GM15510 (cell line): Measurements from ENCODE around the gene ORAI3.

Source experiments
- POLR2A ChIP-seq: IDR thresholded peaks from 3 replicates; pipeline ENCODE4 v1.6.1; 2011; ENCODE audit warnings: borderline replicate concordance; ENCODE audit not compliant: insufficient read length; ENCODE audit errors: extremely low read depth

The ORAI3 gene

DNA sequence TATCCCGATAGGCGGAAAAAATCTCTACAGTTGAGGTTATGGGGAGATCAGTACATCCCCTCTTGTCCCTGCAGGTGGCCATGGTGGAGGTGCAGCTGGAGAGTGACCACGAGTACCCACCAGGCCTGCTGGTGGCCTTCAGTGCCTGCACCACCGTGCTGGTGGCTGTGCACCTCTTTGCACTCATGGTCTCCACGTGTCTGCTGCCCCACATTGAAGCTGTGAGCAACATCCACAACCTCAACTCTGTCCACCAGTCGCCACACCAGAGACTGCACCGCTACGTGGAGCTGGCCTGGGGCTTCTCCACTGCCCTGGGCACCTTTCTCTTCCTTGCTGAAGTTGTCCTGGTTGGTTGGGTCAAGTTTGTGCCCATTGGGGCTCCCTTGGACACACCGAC lies 4.2 kb downstream of the ORAI3 start:
- peak; percentile 6 for TF ChIP-seq POLR2A

DNA sequence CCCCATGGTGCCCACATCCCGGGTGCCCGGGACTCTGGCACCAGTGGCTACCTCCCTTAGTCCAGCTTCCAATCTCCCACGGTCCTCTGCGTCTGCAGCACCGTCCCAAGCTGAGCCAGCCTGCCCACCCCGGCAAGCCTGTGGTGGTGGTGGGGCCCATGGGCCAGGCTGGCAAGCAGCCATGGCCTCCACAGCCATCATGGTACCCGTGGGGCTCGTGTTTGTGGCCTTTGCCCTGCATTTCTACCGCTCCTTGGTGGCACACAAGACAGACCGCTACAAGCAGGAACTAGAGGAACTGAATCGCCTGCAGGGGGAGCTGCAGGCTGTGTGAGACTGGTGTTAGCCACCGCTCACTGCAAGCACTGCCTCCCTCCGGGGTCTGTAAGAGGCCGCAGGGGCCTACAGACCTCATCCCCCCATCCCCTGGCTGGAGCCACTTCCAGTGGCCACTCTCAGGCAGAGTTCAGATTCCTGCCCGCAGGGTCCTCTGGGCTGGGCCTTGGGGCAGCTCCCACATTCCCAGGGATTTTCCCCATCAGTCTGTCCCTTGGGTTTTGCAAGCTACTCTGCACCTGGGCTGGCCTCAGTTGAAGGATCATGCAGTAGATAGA lies 4.8 kb downstream of the ORAI3 start:
- no peak for TF ChIP-seq POLR2A

DNA sequence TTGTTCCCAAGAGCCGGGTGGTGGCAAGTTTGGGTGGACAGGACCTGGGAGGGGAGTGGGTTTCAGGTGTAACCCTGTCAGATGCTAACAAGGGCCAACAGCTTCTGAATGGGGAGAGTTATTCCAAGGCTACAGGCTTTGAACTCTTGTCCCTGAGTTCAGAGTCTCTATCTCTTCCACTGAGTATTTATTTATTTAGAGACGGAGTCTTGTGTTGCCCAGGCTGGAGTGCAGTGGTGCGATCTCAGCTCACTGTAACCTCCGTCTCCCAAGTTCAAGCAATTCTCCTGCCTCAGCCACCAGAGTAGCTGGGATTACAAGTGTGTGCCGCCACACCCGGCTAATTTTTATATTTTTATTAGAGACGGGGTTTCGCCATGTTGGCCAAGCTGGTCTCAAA lies 6.1 kb downstream of the ORAI3 start:
- TF ChIP-seq POLR2A: no peak

DNA sequence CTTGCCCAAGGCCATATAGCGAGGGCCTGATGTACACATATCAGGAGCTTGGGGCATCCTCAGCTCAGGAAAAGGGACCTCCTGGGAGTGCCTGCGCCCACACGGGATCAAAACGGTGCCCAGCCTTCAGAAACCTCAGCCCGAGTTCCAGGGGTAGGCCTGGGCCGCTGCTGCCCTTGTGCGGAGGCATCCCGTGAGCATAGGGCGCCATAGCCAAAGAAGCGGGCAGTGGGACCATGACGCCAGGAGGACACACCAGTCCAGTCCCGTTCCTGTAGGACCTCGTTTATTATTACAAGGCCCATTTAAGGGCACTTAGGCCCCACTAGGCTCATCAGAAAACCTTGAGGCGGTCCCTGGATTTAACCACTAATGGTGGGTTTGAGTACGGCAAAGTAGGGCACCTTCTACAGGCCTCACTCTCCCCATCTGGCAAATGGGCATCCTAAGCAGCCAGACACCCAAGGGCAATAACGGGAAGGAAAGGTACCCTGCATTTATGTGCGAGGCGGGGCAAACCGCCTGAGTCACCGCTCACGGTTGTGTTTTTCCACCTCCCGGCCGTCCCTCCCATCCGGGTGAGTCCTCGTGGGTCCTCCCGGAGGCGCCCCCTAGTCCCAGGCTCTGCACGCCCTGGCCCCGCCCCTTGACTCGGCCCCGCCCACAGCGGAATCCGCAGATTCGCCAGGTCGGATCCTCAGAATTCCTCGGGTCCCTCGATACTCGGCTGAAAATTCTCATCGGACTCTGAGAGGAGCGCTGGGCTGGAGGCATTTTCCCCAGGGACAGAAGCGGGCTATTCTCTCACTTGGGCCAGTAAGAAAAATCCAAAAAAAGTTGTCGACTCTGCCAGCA lies 8.0 kb downstream of the ORAI3 start:
- peak; percentile 30 for TF ChIP-seq POLR2A

DNA sequence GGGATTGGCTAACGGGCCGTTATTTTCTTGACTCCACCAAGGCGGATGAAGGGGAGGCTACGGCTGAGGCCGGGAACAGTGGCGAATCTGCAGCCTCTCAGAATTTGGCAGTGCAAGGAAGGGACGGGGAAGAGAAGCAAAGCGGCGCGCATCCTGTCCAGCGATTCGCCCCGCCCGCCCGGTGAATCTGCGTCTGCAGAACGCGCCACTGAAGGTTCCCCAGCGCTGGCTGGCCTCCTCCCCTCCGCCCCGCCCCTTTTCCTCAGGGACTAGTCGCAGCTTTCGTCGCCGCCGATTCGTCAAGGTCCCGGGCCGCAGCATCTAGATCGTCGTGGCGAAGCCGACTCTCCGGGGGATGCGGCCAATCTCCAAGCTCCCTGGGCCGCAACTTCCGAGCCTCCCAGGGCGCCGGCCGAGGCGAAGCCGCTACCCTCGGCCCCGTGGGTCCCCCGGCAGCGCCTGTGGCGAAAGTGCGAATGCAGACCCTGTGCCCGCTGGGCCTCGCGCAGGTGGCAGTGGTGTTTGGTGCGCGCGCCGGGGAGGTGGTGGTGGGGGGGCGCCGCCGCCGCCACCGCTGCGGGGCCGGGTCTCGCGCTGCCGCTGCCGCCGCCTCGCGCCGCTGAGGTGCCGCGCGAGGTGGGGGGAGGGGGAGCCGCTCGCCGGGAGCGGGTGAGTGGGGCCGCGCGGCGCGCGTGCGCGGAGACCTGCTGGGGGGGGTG lies 8.7 kb downstream of the ORAI3 start, which contains the start of gene SETD1A:
Gene SETD1A (plus strand): TSS at position 299 of the 719 bp plus-strand sequence. CDS start 978 bp downstream, outside the sequence.
- TF ChIP-seq POLR2A: peak; percentile 30

DNA sequence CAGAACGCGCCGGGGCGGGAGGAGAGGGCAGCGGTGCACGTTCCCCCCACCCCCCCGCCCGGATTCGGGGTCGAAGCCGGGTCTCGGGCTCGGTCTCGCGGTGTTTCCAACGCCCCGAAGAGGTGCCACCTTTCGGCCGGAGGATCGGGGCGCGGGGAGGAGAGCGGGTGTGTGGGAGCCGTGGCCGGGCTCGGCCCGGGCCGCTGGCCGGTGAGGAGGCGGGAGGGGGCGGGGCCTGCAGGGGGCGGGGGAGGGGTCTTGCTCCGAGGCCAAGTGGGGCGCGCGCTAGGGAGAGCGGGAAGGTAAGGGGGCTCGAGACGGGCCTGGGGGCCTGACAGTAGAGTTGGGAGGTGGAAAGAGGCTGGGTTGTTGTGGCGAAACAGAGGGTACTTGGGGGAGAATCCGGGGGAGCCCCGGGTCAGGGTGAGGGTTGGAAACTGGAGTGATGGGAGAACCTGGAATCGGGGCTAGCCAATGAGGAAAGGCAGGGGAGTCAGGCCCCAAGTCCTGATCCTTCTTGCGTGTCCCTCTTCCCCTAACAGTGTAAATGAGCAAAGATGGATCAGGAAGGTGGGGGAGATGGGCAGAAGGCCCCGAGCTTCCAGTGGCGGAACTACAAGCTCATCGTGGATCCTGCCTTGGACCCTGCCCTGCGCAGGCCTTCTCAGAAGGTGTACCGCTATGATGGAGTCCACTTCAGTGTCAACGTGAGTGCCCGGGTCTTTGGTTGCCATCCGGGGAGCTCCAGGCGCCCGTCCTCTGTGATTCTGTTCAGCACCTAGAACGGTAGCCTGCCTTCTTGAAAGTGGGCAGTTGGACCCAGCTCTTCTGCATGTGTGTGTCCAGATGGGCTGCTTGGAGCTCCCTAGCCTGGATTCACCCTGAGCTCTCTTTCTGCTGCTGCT lies 9.6 kb downstream of the ORAI3 start:
- no peak for TF ChIP-seq POLR2A

DNA sequence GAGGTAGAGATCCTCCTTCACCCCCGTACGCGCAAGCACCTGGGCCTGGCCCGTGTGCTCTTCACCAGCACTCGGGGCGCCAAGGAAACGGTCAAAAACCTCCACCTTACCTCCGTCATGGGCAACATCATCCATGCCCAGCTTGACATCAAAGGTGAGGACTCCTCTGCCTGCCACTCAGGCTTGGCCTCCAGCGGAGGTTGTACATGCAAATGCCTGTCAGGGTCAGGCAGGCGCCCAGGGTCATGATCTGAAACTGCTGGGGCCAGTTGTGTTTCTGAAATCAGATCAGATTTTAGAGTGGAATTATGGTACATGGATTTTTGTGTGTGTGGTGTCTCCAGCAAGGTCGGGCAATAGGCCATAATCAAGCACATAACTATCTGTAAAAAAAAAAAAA lies 12.5 kb downstream of the ORAI3 start:
- TF ChIP-seq POLR2A: no peak

DNA sequence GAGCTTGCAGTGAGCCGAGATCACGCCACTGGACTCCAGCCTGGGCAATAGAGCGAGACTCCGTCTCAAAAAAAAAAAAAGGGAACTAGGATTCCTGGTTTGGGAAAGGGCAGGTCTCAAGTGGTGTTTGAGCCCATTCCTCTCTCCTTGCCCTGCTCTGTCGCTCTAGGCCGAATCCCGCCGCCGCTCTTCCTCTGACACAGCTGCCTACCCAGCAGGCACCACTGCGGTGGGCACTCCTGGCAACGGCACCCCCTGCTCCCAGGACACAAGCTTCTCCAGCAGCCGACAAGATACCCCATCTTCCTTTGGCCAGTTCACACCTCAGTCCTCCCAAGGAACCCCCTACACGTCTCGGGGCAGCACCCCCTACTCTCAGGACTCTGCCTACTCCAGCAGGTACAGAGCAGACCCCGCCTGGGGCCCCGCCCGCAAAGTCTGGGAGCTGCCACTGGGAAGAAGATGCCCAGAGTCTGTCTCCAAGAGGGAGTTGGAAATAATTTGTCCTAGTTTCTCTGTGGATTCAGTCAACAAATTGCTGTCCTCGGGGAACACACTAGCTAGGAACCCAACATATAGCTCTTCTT lies 15.2 kb downstream of the ORAI3 start:
- TF ChIP-seq POLR2A: no peak

DNA sequence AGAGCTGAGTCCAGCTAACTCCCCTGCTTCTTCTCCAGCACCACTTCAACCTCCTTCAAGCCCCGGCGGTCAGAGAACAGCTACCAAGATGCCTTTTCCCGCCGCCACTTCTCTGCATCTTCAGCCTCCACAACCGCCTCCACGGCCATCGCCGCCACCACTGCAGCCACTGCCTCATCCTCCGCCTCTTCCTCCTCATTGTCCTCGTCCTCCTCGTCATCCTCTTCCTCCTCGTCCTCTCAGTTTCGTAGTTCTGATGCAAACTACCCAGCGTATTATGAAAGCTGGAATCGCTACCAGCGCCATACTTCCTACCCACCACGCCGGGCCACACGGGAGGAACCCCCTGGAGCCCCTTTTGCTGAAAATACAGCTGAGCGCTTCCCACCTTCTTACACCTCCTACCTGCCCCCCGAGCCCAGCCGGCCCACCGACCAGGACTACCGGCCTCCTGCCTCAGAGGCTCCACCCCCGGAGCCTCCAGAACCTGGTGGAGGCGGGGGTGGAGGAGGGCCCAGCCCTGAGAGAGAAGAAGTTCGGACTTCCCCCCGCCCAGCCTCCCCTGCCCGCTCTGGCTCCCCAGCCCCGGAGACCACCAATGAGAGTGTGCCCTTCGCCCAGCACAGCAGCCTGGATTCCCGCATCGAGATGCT lies 15.8 kb downstream of the ORAI3 start:
- TF ChIP-seq POLR2A: no peak

DNA sequence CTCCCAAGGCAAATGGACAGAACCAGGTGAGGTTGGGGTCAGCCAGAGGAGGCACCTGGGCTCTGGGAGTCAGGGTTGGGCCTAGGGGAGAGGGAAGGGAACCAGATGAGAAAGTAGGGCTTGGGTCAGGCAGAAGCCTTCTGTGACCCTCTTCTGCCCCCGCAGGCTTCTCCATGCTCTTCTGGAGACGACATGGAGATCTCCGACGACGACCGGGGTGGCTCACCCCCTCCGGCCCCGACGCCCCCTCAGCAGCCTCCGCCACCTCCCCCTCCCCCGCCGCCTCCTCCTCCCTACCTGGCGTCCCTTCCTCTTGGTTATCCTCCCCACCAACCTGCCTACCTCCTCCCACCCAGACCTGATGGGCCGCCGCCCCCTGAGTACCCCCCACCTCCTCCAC lies 16.6 kb downstream of the ORAI3 start:
- no peak for TF ChIP-seq POLR2A

DNA sequence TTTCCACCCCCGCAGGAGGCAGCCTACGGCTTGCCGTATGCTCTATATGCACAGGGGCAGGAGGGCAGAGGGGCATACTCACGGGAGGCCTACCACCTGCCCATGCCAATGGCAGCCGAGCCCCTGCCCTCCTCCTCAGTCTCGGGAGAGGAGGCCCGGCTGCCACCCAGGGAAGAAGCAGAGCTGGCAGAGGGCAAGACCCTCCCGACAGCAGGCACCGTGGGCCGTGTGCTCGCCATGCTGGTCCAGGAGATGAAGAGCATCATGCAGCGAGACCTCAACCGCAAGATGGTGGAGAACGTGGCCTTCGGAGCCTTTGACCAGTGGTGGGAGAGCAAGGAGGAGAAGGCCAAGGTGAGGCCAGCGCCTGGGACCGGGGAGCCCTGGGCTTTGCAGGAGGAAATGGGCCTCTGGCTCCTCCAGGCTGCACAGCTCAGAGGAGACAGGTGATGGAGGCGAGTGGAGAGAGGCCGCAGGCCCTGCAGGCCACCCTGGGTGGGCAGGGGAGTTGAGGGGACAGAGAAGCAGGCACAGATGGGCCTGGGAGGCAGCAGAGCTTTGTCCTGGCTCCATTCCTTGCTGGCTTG lies 17.3 kb downstream of the ORAI3 start:
- TF ChIP-seq POLR2A: peak; percentile 12

DNA sequence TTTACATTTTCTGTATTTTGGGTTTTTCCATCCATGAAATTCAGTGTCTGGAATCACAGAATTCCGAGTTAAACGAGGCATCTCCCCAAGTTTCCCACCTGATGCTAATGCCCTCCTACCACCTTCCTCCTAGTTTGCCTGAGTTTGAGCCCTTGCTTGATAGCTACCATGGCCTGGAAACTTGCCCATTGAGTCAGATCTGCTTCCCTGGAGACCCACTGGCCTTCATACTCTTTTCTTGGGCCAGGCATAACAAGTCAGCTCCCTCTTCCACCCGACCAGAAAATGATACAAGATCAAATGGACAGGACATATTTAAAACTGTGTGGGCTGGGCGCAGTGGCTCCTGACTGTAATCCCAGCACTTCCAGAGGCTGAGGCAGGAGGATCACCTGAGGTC lies 18.9 kb downstream of the ORAI3 start:
- no peak for TF ChIP-seq POLR2A

DNA sequence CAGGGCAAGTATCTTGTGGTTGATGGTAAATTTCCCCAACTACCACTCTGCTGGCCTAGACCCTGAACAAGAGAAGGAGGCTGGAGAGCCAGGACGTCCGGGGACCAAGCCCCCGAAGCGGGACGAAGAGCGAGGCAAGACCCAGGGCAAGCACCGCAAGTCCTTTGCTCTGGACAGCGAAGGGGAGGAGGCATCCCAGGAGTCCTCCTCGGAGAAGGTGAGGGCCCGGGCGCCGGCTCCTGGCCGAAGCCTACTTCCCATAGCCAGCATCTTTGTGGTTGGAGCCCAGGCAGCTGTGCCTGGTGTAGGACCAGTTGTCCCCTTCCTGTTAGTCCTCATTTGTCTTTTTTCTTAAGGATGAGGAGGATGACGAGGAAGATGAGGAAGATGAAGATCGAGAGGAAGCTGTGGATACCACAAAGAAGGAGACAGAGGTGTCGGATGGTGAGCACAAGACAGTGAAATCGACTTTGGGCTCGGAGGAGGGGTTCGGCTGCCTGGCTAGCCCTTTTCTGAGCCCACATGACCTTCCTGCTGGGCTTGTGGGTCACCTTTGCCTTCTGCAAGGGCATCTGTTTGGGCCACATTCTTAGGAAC lies 20.5 kb downstream of the ORAI3 start:
- TF ChIP-seq POLR2A: no peak

DNA sequence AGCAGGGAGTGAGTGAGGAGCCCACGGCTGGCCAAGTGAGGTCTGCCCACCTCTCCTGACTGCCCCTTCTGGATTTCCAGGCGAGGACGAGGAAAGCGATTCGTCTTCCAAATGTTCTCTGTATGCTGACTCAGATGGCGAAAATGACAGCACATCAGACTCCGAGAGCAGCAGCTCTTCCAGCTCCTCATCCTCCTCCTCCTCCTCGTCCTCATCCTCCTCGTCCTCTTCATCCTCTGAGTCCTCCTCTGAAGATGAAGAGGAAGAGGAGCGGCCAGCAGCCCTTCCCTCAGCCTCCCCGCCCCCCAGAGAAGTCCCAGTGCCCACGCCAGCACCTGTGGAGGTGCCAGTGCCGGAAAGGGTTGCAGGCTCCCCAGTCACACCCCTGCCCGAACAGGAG lies 22.4 kb downstream of the ORAI3 start:
- no peak for TF ChIP-seq POLR2A

DNA sequence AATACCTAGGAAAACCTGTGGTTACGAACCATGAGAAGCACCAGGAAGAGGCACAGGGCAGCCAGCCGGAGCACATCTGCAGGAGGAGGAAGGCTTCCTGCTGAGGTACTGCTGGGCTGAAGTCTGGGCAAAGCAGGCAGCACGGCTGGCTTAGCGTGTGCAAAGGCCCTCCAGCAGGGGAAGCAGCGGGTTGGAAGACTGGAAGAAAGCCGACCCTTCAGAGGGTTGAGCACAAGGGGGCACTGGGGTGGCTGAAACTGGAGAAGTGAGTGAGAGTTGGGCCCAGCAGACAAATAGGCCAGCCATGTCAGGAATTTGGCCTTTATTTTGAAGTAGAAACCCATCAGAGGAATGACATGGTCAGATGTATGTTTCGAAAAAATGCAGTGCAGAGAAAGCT lies 24.0 kb downstream of the ORAI3 start:
- no peak for TF ChIP-seq POLR2A
